ENCODE data around the gene DENND4C.
"Not testable (repeated sequence)": the region's sequence is repeated elsewhere in the genome, so short reads cannot be mapped to it uniquely, and the experiment has no call there.

DENND4C gene

DNA sequence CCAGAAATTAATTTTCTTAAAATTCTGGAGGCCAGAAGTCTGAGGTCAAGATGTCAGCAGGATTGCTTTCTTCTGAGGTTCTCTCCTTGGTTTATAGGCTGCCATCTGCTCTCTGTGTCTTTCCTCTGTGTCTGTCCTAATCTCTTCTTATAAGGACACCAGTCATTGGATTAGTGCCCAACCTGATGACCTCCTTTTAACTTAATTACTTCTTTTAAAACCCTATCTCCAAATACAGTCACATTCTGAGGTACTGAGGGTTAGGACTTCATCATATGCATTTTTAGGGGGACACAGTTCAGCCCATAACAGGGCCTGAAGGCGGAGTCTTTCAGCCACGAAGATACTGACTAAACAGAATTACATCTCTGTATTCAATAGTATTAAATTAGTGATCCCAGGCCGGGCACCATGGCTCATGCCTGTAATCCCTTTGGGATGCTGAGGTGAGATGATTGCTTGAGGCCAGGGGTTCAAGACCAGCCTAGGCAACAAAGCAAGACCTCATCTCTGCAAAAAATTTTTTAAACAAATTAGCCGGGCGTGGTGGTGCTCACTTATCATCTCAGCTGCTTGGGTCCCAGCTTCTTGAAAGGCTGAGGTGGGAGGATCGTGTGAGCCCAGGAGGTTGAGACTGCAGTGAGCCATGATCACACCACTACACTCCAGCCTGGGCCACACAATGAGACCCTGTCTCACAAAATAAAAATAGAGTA, 155.5 kb downstream of the DENND4C start:
- peaks cover 0 to 2% (median 0%) of the 10 kb centered on the region in 4 experiments for H3K4me1 ChIP-seq (ENCODE audit: control extremely low read depth in 1 of 4, control insufficient read depth in 4 of 4, insufficient read depth in 4 of 4, low read length in 3 of 4)
- POLR2A ChIA-PET, result no interaction called here
- WGBS (ENCODE audit: insufficient coverage), result 100% methylated on average over 3 of the region's 6 CpGs
- peaks cover 0 to 2% (median 0%) of the 10 kb centered on the region in 5 experiments for H3K9me3 ChIP-seq (ENCODE audit: control extremely low read depth in 1 of 5, control insufficient read depth in 4 of 5, insufficient read depth in 2 of 5, low read depth in 1 of 5, low read length in 4 of 5)
- H3K27me3 ChIP-seq (replicated peaks in 2 of 5; ENCODE audit: control insufficient read depth in 4 of 5, insufficient read depth in 5 of 5, low read length in 4 of 5), result no peaks in the 10 kb centered on the region
- H3K27ac ChIP-seq (ENCODE audit: insufficient read depth in 1 of 2, low read depth in 1 of 2, low read length in 2 of 2, poor library complexity in 1 of 2, severe bottlenecking in 2 of 2), result no peak overlapping the region
- H3K4me3 ChIP-seq (ENCODE audit: control insufficient read depth in 1 of 7, extremely low read depth in 1 of 7, insufficient read depth in 4 of 7, low read depth in 2 of 7, low read length in 6 of 7), result no peak overlapping the region
- CTCF ChIA-PET, result no interaction called here
- DNase-seq, result peak in 2 of 3 donors; percentile 35 to 60
- no peaks in the 10 kb centered on the region for H3K36me3 ChIP-seq (ENCODE audit: control insufficient read depth in 4 of 4, insufficient read depth in 4 of 4, low read length in 3 of 4)

GRCh38 chr9:19386502-19387044, 156.1 kb downstream of the DENND4C start:
- no peak for DNase-seq
- no CpG with 5 or more reads among the region's 2 CpGs for WGBS (ENCODE audit: insufficient coverage)
- Histone ChIP-seq H3K27me3 (replicated peaks in 2 of 5; ENCODE audit: control insufficient read depth in 4 of 5, insufficient read depth in 5 of 5, low read length in 4 of 5) (no peaks in the 10 kb centered on the region), H3K4me1 (ENCODE audit: control extremely low read depth in 1 of 4, control insufficient read depth in 4 of 4, insufficient read depth in 4 of 4, low read length in 3 of 4) (no peaks in the 10 kb centered on the region), H3K27ac (ENCODE audit: insufficient read depth in 1 of 2, low read depth in 1 of 2, low read length in 2 of 2, poor library complexity in 1 of 2, severe bottlenecking in 2 of 2) (no peak overlapping the region), H3K4me3 (ENCODE audit: control insufficient read depth in 1 of 7, extremely low read depth in 1 of 7, insufficient read depth in 4 of 7, low read depth in 2 of 7, low read length in 6 of 7) (no peak overlapping the region), H3K9me3 (ENCODE audit: control extremely low read depth in 1 of 5, control insufficient read depth in 4 of 5, insufficient read depth in 2 of 5, low read depth in 1 of 5, low read length in 4 of 5) (peaks cover 0 to 2% (median 0%) of the 10 kb centered on the region in 5 experiments), H3K36me3 (ENCODE audit: control insufficient read depth in 4 of 4, insufficient read depth in 4 of 4, low read length in 3 of 4) (no peaks in the 10 kb centered on the region)
- ChIA-PET POLR2A (no interaction called here), CTCF (no interaction called here)

- ChIA-PET POLR2A (no interaction called here), CTCF (no interaction called here)
- Histone ChIP-seq H3K27me3 (replicated peaks in 2 of 5; ENCODE audit: control insufficient read depth in 4 of 5, insufficient read depth in 5 of 5, low read length in 4 of 5) (no peaks in the 10 kb centered on the region), H3K36me3 (ENCODE audit: control insufficient read depth in 4 of 4, insufficient read depth in 4 of 4, low read length in 3 of 4) (no peaks in the 10 kb centered on the region), H3K4me1 (ENCODE audit: control extremely low read depth in 1 of 4, control insufficient read depth in 4 of 4, insufficient read depth in 4 of 4, low read length in 3 of 4) (no peaks in the 10 kb centered on the region), H3K9me3 (ENCODE audit: control extremely low read depth in 1 of 5, control insufficient read depth in 4 of 5, insufficient read depth in 2 of 5, low read depth in 1 of 5, low read length in 4 of 5) (peaks cover 0 to 2% (median 0%) of the 10 kb centered on the region in 5 experiments), H3K4me3 (ENCODE audit: control insufficient read depth in 1 of 7, extremely low read depth in 1 of 7, insufficient read depth in 4 of 7, low read depth in 2 of 7, low read length in 6 of 7) (no peak overlapping the region), H3K27ac (ENCODE audit: insufficient read depth in 1 of 2, low read depth in 1 of 2, low read length in 2 of 2, poor library complexity in 1 of 2, severe bottlenecking in 2 of 2) (no peak overlapping the region)
- 100% methylated on average over 2 of the region's 2 CpGs for WGBS (ENCODE audit: insufficient coverage)
- DNase-seq, result no peak
Measured at GRCh38 chr9:19387317-19387716, 156.8 kb downstream of the DENND4C start.

DNA sequence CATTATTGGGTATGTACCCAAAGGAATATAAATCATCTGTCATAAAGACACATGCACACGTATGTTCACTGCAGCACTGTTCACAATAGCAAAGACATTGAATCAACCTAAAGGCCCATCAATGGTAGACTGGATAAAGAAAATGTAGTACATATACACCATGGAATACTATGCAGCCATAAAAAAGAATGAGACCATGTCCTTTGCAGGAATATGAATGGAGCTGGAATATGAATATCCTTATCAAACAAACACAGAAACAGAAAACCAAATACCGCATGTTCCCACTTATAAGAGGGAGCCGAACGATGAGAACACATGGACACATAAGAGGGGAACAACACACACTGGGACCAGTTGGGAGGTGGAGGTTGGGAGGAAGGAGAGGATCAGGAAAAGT, 159.0 kb downstream of the DENND4C start:
- DNase-seq; H3K9me3 ChIP-seq (ENCODE audit: control extremely low read depth in 1 of 5, control insufficient read depth in 4 of 5, insufficient read depth in 2 of 5, low read depth in 1 of 5, low read length in 4 of 5); H3K27ac ChIP-seq (ENCODE audit: insufficient read depth in 1 of 2, low read depth in 1 of 2, low read length in 2 of 2, poor library complexity in 1 of 2, severe bottlenecking in 2 of 2); H3K4me1 ChIP-seq (ENCODE audit: control extremely low read depth in 1 of 4, control insufficient read depth in 4 of 4, insufficient read depth in 4 of 4, low read length in 3 of 4); POLR2A ChIA-PET; H3K27me3 ChIP-seq (replicated peaks in 2 of 5; ENCODE audit: control insufficient read depth in 4 of 5, insufficient read depth in 5 of 5, low read length in 4 of 5); H3K36me3 ChIP-seq (ENCODE audit: control insufficient read depth in 4 of 4, insufficient read depth in 4 of 4, low read length in 3 of 4); H3K4me3 ChIP-seq (ENCODE audit: control insufficient read depth in 1 of 7, extremely low read depth in 1 of 7, insufficient read depth in 4 of 7, low read depth in 2 of 7, low read length in 6 of 7): not testable (repeated sequence)
- WGBS (ENCODE audit: insufficient coverage), result 100% methylated on average over 3 of the region's 4 CpGs
- CTCF ChIA-PET, result interaction anchor here (0.6 kb wide), 1 partner anchor 506 kb away, joined by 3 read pairs; no protein-coding TSS in a partner anchor

- no peaks in the 10 kb centered on the region for H3K27me3 ChIP-seq (replicated peaks in 2 of 5; ENCODE audit: control insufficient read depth in 4 of 5, insufficient read depth in 5 of 5, low read length in 4 of 5)
- H3K27ac ChIP-seq (ENCODE audit: insufficient read depth in 1 of 2, low read depth in 1 of 2, low read length in 2 of 2, poor library complexity in 1 of 2, severe bottlenecking in 2 of 2), result no peak overlapping the region
- 100% methylated on average over 1 of the region's 1 CpG for WGBS (ENCODE audit: insufficient coverage)
- H3K36me3 ChIP-seq (ENCODE audit: control insufficient read depth in 4 of 4, insufficient read depth in 4 of 4, low read length in 3 of 4), result no peaks in the 10 kb centered on the region
- ChIA-PET CTCF (interaction anchor here (1.5 kb wide), 1 partner anchor 67 kb away, joined by 5 read pairs; no protein-coding TSS in a partner anchor), POLR2A (no interaction called here)
- DNase-seq, result no peak
- no peaks in the 10 kb centered on the region for H3K4me1 ChIP-seq (ENCODE audit: control extremely low read depth in 1 of 4, control insufficient read depth in 4 of 4, insufficient read depth in 4 of 4, low read length in 3 of 4)
- no peaks in the 10 kb centered on the region for H3K9me3 ChIP-seq (ENCODE audit: control extremely low read depth in 1 of 5, control insufficient read depth in 4 of 5, insufficient read depth in 2 of 5, low read depth in 1 of 5, low read length in 4 of 5)
- no peak overlapping the region for H3K4me3 ChIP-seq (ENCODE audit: control insufficient read depth in 1 of 7, extremely low read depth in 1 of 7, insufficient read depth in 4 of 7, low read depth in 2 of 7, low read length in 6 of 7)
Measured at GRCh38 chr9:19397845-19398244, 167.4 kb downstream of the DENND4C start.

GRCh38 chr9:19403231-19403630, 172.7 kb downstream of the DENND4C start:
- H3K4me3 ChIP-seq (ENCODE audit: control insufficient read depth in 1 of 7, extremely low read depth in 1 of 7, insufficient read depth in 4 of 7, low read depth in 2 of 7, low read length in 6 of 7); H3K27ac ChIP-seq (ENCODE audit: insufficient read depth in 1 of 2, low read depth in 1 of 2, low read length in 2 of 2, poor library complexity in 1 of 2, severe bottlenecking in 2 of 2); H3K4me1 ChIP-seq (ENCODE audit: control extremely low read depth in 1 of 4, control insufficient read depth in 4 of 4, insufficient read depth in 4 of 4, low read length in 3 of 4); CTCF ChIA-PET; H3K36me3 ChIP-seq (ENCODE audit: control insufficient read depth in 4 of 4, insufficient read depth in 4 of 4, low read length in 3 of 4); H3K9me3 ChIP-seq (ENCODE audit: control extremely low read depth in 1 of 5, control insufficient read depth in 4 of 5, insufficient read depth in 2 of 5, low read depth in 1 of 5, low read length in 4 of 5); H3K27me3 ChIP-seq (replicated peaks in 2 of 5; ENCODE audit: control insufficient read depth in 4 of 5, insufficient read depth in 5 of 5, low read length in 4 of 5); DNase-seq: not testable (repeated sequence)
- WGBS (ENCODE audit: insufficient coverage), result 95% methylated on average over 3 of the region's 4 CpGs
- POLR2A ChIA-PET, result interaction anchor here (0.7 kb wide), 1 partner anchor 1444 kb away, joined by 3 read pairs; no protein-coding TSS in a partner anchor

GRCh38 chr9:19404283-19405075, 174.0 kb downstream of the DENND4C start:
- no peak for DNase-seq
- H3K27me3 ChIP-seq (replicated peaks in 2 of 5; ENCODE audit: control insufficient read depth in 4 of 5, insufficient read depth in 5 of 5, low read length in 4 of 5), result no peaks in the 10 kb centered on the region
- H3K36me3 ChIP-seq (ENCODE audit: control insufficient read depth in 4 of 4, insufficient read depth in 4 of 4, low read length in 3 of 4), result no peaks in the 10 kb centered on the region
- ChIA-PET CTCF (no interaction called here), POLR2A (no interaction called here)
- peaks cover 0 to 14% (median 11%) of the 10 kb centered on the region in 4 experiments for H3K4me1 ChIP-seq (ENCODE audit: control extremely low read depth in 1 of 4, control insufficient read depth in 4 of 4, insufficient read depth in 4 of 4, low read length in 3 of 4)
- no peak overlapping the region for H3K4me3 ChIP-seq (ENCODE audit: control insufficient read depth in 1 of 7, extremely low read depth in 1 of 7, insufficient read depth in 4 of 7, low read depth in 2 of 7, low read length in 6 of 7)
- no peak overlapping the region for H3K27ac ChIP-seq (ENCODE audit: insufficient read depth in 1 of 2, low read depth in 1 of 2, low read length in 2 of 2, poor library complexity in 1 of 2, severe bottlenecking in 2 of 2)
- 97% methylated on average over 3 of the region's 4 CpGs for WGBS (ENCODE audit: insufficient coverage)
- H3K9me3 ChIP-seq (ENCODE audit: control extremely low read depth in 1 of 5, control insufficient read depth in 4 of 5, insufficient read depth in 2 of 5, low read depth in 1 of 5, low read length in 4 of 5), result peaks cover 0 to 6% (median 4%) of the 10 kb centered on the region in 5 experiments
